GM18868 (cell line): ENCODE results near the gene AMER2.
A peak's percentile ranks its signal among the peaks of the same experiment; 100 is the strongest.

Experiments
- ATAC-seq: cut with Tn5 transposase; IDR thresholded peaks from one replicate; pipeline ENCODE4 v1.9.1; 2021; ENCODE audit warnings: mild to moderate bottlenecking, moderate library complexity; ENCODE audit not compliant: unreplicated experiment

AMER2 gene

GRCh38 chr13:25153736-25154135 lies 18.4 kb downstream of the AMER2 start:
- ATAC-seq: no peak

- no peak for ATAC-seq
These were observed 20.4 kb downstream of the AMER2 start for GRCh38 chr13:25151626-25152195.

- no peak for ATAC-seq
These were observed 22.4 kb downstream of the AMER2 start for GRCh38 chr13:25149711-25150110.

- ATAC-seq: no peak
These were observed 23.7 kb downstream of the AMER2 start for GRCh38 chr13:25148402-25148771.

- ATAC-seq: peak; percentile 95
These were observed 24.3 kb downstream of the AMER2 start for GRCh38 chr13:25147638-25148401.

GRCh38 chr13:25143706-25144105 lies 28.4 kb downstream of the AMER2 start:
- ATAC-seq: no peak

- ATAC-seq: no peak
These were observed 31.0 kb downstream of the AMER2 start for GRCh38 chr13:25141042-25141441.

- no peak for ATAC-seq
These were observed 34.3 kb downstream of the AMER2 start for GRCh38 chr13:25137788-25138115.

- ATAC-seq: no peak
These were observed 35.0 kb downstream of the AMER2 start for GRCh38 chr13:25136880-25137787.

- no peak for ATAC-seq
These were observed 36.2 kb downstream of the AMER2 start for GRCh38 chr13:25135896-25136295.

GRCh38 chr13:25132751-25133390 lies 39.2 kb downstream of the AMER2 start:
- ATAC-seq: no peak

- no peak for ATAC-seq
These were observed 40.1 kb downstream of the AMER2 start for GRCh38 chr13:25131881-25132420.

GRCh38 chr13:25130944-25131343 lies 41.1 kb downstream of the AMER2 start:
- no peak for ATAC-seq

- ATAC-seq: peak; percentile 49
These were observed 53.6 kb downstream of the AMER2 start for GRCh38 chr13:25118378-25118905.

- ATAC-seq: no peak
These were observed 54.8 kb downstream of the AMER2 start for GRCh38 chr13:25117312-25117711.

GRCh38 chr13:25116044-25116443 lies 56.0 kb downstream of the AMER2 start:
- no peak for ATAC-seq

GRCh38 chr13:25114220-25114619 lies 57.9 kb downstream of the AMER2 start:
- peak; percentile 93 for ATAC-seq

- no peak for ATAC-seq
These were observed 59.3 kb downstream of the AMER2 start for GRCh38 chr13:25112695-25113255.
